ENCODE results near the gene PCDH19. TPM values are rescaled to one million over a fixed set of nuclear protein-coding genes. Genes with fewer than 3 reads are reported as not detected.

PCDH19 gene
- total RNA-seq, 4 donors from 2014 or later, result 0.62 to 1.7 (median 1.4) TPM

DNA sequence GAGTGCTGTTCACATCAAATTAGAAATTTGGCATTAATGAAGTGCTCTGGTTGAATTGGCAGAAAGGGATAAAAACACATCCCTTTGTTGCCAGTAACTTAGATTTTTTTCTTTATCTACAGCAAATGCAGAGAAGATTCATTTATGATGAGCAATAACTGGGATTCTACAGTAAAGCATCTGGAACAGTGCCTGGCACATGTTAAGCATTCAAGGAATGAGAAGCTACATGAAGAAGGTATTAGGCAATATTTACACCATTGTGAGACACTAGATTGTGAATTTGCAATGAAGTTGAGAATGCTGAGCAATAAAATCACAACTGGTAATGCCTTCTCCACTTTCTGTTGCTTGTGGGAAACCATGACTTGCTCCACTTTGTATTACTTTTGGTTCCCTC lies 33.5 kb downstream of the PCDH19 start:
- Histone ChIP-seq H3K27me3 (no peaks in the 10 kb centered on the region), H3K27ac (no peak overlapping the region), H3K4me1 (no peaks in the 10 kb centered on the region), H3K36me3 (no peaks in the 10 kb centered on the region), H3K9me3 (no peaks in the 10 kb centered on the region), H3K4me3 (no peak overlapping the region)
- ATAC-seq, result no peak
- no peak for TF ChIP-seq EP300 (IDR thresholded peaks at IDR 0.05)
- no peak for TF ChIP-seq CTCF (IDR thresholded peaks at IDR 0.05)
- TF ChIP-seq POLR2AphosphoS5 (IDR thresholded peaks at IDR 0.05), result no peak
- TF ChIP-seq POLR2A (IDR thresholded peaks at IDR 0.05), result no peak

DNA sequence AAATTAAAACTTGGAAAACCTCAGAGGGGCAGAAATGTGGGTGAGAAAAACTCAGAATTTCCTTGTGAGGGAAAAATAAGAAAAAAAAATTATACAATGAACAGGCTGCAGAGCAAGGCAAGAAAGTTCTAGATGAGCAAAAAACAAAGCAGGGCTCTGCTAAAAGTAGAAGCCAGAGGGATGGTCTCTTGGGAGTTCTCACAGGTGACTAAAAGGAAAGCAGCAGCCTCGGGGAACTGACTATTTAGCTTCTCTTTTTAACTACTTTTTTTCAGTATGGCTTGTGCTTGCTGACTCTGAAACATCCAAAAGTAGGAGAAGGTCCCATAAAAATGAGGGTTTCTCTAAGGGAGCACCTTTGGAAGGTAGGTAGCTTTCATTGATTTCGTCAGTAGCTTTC lies 36.4 kb downstream of the PCDH19 start:
- H3K36me3 ChIP-seq, result no peaks in the 10 kb centered on the region
- TF ChIP-seq CTCF (IDR thresholded peaks at IDR 0.05), result no peak
- TF ChIP-seq EP300 (IDR thresholded peaks at IDR 0.05), result no peak
- no peak for TF ChIP-seq POLR2A (IDR thresholded peaks at IDR 0.05)
- no peak for TF ChIP-seq POLR2AphosphoS5 (IDR thresholded peaks at IDR 0.05)
- no peak for ATAC-seq

GRCh38 chrX:100368167-100368566 lies 41.9 kb downstream of the PCDH19 start:
- H3K27ac ChIP-seq, result no peak overlapping the region
- ATAC-seq, result no peak
- no peaks in the 10 kb centered on the region for H3K27me3 ChIP-seq
- no peaks in the 10 kb centered on the region for H3K36me3 ChIP-seq
- no peaks in the 10 kb centered on the region for H3K9me3 ChIP-seq
- TF ChIP-seq EP300 (IDR thresholded peaks at IDR 0.05), result no peak
- TF ChIP-seq POLR2A (IDR thresholded peaks at IDR 0.05), result no peak
- peak in 1 of 4 experiments; percentile 26 for TF ChIP-seq CTCF (IDR thresholded peaks at IDR 0.05)
- no peak for TF ChIP-seq POLR2AphosphoS5 (IDR thresholded peaks at IDR 0.05)
- H3K4me3 ChIP-seq, result no peak overlapping the region
- H3K4me1 ChIP-seq, result no peaks in the 10 kb centered on the region

More for the DNA sequence above, 36.4 kb downstream of the PCDH19 start:
- Histone ChIP-seq H3K27me3 (no peaks in the 10 kb centered on the region), H3K9me3 (no peaks in the 10 kb centered on the region), H3K27ac (no peak overlapping the region), H3K4me3 (no peak overlapping the region), H3K4me1 (no peaks in the 10 kb centered on the region)
- 53 to 62% methylated on average over 2 of the region's 2 CpGs for WGBS, 2 donors (ENCODE audit: low coverage in 1 of 2)

GRCh38 chrX:100363896-100364295 lies 46.2 kb downstream of the PCDH19 start:
- Histone ChIP-seq H3K27me3 (no peaks in the 10 kb centered on the region), H3K36me3 (no peaks in the 10 kb centered on the region), H3K9me3 (no peaks in the 10 kb centered on the region), H3K4me1 (no peaks in the 10 kb centered on the region), H3K27ac (no peak overlapping the region), H3K4me3 (no peak overlapping the region)
- ATAC-seq, result no peak
- 60 to 61% methylated on average over 2 to 3 of the region's 3 CpGs for WGBS, 2 donors (ENCODE audit: low coverage in 1 of 2)
- TF ChIP-seq POLR2A (IDR thresholded peaks at IDR 0.05) (no peak), POLR2AphosphoS5 (IDR thresholded peaks at IDR 0.05) (no peak), CTCF (IDR thresholded peaks at IDR 0.05) (no peak), EP300 (IDR thresholded peaks at IDR 0.05) (no peak)

GRCh38 chrX:100358766-100359165 lies 51.3 kb downstream of the PCDH19 start:
- TF ChIP-seq CTCF (IDR thresholded peaks at IDR 0.05) (no peak), POLR2AphosphoS5 (IDR thresholded peaks at IDR 0.05) (no peak), POLR2A (IDR thresholded peaks at IDR 0.05) (no peak), EP300 (IDR thresholded peaks at IDR 0.05) (no peak)
- Histone ChIP-seq H3K27ac (no peak overlapping the region), H3K4me1 (no peaks in the 10 kb centered on the region), H3K36me3 (no peaks in the 10 kb centered on the region), H3K9me3 (no peaks in the 10 kb centered on the region), H3K27me3 (no peaks in the 10 kb centered on the region), H3K4me3 (no peak overlapping the region)
- no peak for ATAC-seq
- WGBS, 2 donors (ENCODE audit: low coverage in 1 of 2), result 62 to 80% methylated on average over 1 to 3 of the region's 3 CpGs
